ENCODE measurements around the gene KPNA6.
"Not testable (repeated sequence)": the region's sequence is repeated elsewhere in the genome, so short reads cannot be mapped to it uniquely, and the experiment has no call there.

The KPNA6 gene

GRCh38 chr1:32100807-32101708 lies 6.8 kb upstream of the KPNA6 start:
- no peak for DNase-seq (ENCODE audit: low spot score)

- no peak for DNase-seq (ENCODE audit: low spot score)
Observed at GRCh38 chr1:32104127-32104526, 3.7 kb upstream of the KPNA6 start.

- no peak for DNase-seq (ENCODE audit: low spot score)
Observed at GRCh38 chr1:32105338-32105737, 2.5 kb upstream of the KPNA6 start.

- DNase-seq (ENCODE audit: low spot score) = no peak
Observed at GRCh38 chr1:32106663-32107275, 1.1 kb upstream of the KPNA6 start.

GRCh38 chr1:32111040-32111623 lies 3.3 kb downstream of the KPNA6 start:
- DNase-seq (ENCODE audit: low spot score) = no peak

GRCh38 chr1:32111789-32112188 lies 3.9 kb downstream of the KPNA6 start:
- no peak for DNase-seq (ENCODE audit: low spot score)

GRCh38 chr1:32112806-32113375 lies 5.0 kb downstream of the KPNA6 start:
- no peak for DNase-seq (ENCODE audit: low spot score)

- DNase-seq (ENCODE audit: low spot score) = not testable (repeated sequence)
Observed at GRCh38 chr1:32113436-32113835, 5.6 kb downstream of the KPNA6 start.

- no peak for DNase-seq (ENCODE audit: low spot score)
Observed at GRCh38 chr1:32114420-32114819, 6.6 kb downstream of the KPNA6 start.

GRCh38 chr1:32115496-32115895 lies 7.6 kb downstream of the KPNA6 start:
- DNase-seq (ENCODE audit: low spot score) = no peak

GRCh38 chr1:32116531-32116930 lies 8.7 kb downstream of the KPNA6 start:
- DNase-seq (ENCODE audit: low spot score) = no peak

- no peak for DNase-seq (ENCODE audit: low spot score)
Observed at GRCh38 chr1:32122151-32122550, 14.3 kb downstream of the KPNA6 start.

- DNase-seq (ENCODE audit: low spot score) = not testable (repeated sequence)
Observed at GRCh38 chr1:32123361-32123760, 15.5 kb downstream of the KPNA6 start.

- DNase-seq (ENCODE audit: low spot score) = no peak
Observed at GRCh38 chr1:32125313-32125712, 17.5 kb downstream of the KPNA6 start.

GRCh38 chr1:32126770-32127169 lies 18.9 kb downstream of the KPNA6 start:
- no peak for DNase-seq (ENCODE audit: low spot score)

- no peak for DNase-seq (ENCODE audit: low spot score)
Observed at GRCh38 chr1:32127409-32128198, 19.7 kb downstream of the KPNA6 start.

GRCh38 chr1:32128479-32128878 lies 20.6 kb downstream of the KPNA6 start:
- no peak for DNase-seq (ENCODE audit: low spot score)

GRCh38 chr1:32128964-32129363 lies 21.1 kb downstream of the KPNA6 start:
- DNase-seq (ENCODE audit: low spot score) = no peak

GRCh38 chr1:32133950-32134280 lies 26.1 kb downstream of the KPNA6 start:
- not testable (repeated sequence) for DNase-seq (ENCODE audit: low spot score)

- no peak for DNase-seq (ENCODE audit: low spot score)
Observed at GRCh38 chr1:32137111-32137510, 29.3 kb downstream of the KPNA6 start.

- peak; percentile 24 for DNase-seq (ENCODE audit: low spot score)
Observed at GRCh38 chr1:32138965-32139364, 31.1 kb downstream of the KPNA6 start.

Data from kidney capillary endothelial cell (primary cell).